AG09319 (cell line): ENCODE data around the gene B3GAT1.

Source experiments
- DNase-seq: peaks from one replicate; pipeline ENCODE4 v3.0.0-alpha.2; 2010; ENCODE audit warnings: low read depth; ENCODE audit errors: extremely low read depth
- TF ChIP-seq, protein P1 (sequence below): IDR thresholded peaks from 2 replicates; pipeline ENCODE4 v1.5.1; 2011; ENCODE audit warnings: low read depth, mild to moderate bottlenecking, inconsistent platforms, low read length, moderate library complexity

The B3GAT1 gene

DNA sequence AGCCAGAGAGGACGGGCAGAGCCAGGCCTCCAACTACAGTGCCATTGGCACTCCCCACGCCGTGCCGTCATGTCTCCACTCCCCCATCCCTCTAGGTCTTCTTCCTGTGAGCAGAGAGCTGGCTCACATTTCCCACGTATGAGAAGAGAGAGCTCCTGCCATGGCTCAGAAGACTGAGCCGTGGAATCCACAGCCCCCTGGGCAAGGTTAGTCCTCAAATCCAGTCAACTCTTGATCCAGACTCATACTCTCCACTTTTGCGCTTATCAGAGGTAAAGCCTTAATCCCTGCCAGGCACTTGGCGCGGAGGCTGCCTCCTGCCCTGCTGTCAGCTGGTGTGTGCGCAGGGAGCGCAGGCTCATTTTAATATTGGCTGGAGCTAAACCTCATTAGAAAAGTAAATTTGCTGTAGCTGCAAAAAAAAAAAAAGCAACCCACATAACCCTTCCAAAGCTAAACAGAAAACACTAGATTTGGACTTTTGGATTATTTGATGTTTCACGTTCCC lies 4.7 kb downstream of the B3GAT1 start:
- TF ChIP-seq, protein P1, sequence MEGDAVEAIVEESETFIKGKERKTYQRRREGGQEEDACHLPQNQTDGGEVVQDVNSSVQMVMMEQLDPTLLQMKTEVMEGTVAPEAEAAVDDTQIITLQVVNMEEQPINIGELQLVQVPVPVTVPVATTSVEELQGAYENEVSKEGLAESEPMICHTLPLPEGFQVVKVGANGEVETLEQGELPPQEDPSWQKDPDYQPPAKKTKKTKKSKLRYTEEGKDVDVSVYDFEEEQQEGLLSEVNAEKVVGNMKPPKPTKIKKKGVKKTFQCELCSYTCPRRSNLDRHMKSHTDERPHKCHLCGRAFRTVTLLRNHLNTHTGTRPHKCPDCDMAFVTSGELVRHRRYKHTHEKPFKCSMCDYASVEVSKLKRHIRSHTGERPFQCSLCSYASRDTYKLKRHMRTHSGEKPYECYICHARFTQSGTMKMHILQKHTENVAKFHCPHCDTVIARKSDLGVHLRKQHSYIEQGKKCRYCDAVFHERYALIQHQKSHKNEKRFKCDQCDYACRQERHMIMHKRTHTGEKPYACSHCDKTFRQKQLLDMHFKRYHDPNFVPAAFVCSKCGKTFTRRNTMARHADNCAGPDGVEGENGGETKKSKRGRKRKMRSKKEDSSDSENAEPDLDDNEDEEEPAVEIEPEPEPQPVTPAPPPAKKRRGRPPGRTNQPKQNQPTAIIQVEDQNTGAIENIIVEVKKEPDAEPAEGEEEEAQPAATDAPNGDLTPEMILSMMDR, result no peak
- no peak for DNase-seq

DNA sequence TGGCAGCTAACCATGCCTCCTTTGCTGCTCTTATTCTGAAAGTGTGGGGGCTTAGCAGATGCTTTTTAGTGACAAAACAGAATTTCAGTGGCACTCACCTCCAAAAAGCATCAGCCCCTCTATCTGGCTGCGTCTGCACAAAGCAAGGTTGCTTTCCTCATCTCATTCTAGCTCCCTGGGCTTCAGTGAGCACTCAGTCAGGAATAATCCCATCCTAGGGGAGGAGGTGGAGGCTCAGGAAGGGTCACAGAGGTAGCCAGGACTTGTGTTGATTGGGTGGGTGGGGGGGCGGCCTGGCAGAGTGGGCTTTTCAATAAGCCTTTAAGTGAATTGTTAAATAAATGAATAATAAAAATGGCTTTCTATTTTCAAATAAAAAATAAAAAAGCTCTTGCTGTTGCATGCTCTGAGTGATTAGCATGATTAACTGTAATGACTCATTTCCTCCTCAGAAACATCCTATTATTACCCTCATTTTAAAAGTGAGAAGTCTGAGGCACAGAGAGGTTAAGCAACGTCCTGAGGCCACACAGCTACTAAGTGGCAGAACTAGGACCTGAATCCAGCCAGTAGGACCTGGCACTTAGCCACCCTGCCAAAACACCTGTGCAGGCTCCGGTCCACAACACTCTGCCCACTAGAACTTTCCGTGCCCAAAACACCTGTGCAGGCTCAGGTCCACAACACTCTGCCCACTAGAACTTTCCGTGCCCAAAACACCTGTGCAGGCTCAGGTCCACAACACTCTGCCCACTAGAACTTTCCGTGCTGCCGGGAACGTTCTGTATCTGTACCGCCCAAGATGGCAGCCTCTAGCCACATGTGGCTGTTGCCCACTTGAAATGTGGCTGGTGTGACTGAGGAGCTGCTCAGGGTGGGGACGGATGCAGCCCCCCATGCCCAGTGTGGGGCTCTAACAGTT lies 5.5 kb downstream of the B3GAT1 start:
- TF ChIP-seq, protein P1, result no peak
- DNase-seq, result no peak

DNA sequence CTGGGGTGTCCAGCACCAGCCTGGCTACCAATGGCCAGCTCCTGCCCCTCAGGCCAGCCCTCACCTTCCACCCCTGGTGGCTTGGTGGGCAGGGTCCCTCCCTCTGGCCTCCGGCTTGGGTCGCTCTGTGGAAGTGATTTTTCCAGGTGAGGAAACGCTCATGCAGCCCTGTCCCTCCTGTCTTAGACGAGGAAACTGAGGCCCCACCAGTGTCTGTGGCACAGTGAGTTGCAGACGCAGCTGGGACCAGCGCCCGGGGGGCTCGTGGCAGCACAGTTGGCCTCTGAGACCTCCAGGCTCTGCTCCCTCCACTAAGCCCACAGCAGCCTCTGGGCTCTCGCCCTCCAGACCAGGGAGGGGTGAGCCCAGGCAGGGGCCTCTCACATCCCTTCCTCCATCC lies 6.2 kb downstream of the B3GAT1 start:
- DNase-seq, result no peak
- TF ChIP-seq, protein P1, result no peak

DNA sequence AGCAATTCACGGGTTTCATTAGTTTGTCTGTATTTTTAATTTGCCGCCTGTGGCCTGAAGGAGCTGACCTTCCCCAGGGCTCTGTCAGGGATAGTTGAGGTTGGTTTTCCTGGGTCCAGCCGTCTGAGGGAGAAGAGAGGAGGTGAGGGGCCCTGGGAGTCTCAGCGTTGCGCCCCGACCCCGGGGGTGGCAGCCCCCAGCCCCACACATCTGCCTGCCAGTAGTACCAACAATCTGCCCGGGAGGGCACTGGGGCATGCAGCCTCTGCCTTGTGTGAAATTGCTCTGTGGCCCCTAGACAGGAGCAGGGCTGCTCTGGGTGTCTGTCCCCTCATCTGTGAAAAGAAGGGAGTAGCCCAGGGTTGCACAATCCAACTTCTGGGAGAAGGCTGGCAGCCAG lies 6.6 kb downstream of the B3GAT1 start:
- DNase-seq, result no peak
- TF ChIP-seq, protein P1, result no peak

DNA sequence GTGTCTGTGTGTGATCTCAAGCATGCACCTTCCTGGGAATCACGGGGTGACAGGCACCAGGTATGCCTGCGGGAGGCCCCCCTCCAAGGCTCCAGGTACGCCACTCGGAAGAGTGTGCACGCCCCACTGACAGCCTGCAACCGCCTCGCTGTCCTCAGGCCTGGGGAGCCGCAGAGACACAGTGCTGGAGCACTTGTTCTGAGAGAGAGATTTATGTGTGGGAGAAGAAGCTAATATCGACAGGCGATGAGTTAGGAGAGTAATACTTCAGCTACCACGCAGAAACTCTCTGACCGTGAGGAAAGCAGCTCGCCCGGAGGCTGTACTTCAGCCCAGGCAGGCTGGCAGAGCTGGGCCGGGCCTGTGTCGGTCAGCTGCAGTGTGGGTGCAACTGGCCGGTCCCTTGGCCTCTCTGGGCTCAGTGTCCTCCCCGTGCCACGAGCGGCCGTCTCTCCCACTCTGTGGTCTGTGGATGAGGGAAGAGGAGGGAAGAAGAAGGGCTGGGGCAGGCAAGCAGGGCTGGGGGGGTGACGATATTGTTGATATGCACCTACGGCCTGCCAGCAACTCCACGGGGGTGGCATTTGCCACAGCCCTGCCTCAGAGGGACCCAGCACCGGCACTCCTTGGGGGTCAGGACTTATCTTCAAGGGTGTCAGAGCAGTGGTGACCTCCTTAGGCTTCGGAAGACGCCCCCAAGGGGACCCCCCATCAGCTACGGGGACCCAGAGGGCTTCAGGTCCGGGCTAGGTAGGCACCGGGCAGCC lies 7.3 kb downstream of the B3GAT1 start:
- TF ChIP-seq, protein P1, result no peak
- DNase-seq, result no peak

DNA sequence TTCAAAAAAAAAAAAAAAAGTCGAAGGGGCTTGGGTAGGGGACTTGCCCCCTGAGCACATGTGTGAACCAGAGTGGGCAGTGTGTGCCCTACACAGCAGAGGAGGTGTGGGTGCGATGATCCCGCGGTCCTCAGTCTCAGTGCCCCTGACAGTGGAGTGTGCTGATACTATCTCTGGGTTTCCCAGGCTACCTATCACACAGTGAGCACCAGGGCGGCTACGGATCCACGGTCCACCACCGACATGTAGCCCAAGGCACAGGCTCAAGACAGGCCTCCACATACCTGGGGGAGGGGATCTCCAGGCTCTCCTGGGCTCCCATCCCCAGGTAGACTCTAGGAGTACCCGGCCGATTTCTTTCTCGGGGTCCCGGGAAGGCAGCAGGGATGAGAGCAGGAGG lies 9.1 kb downstream of the B3GAT1 start:
- TF ChIP-seq, protein P1, result no peak
- DNase-seq, result no peak
